Esophagus squamous epithelium (tissue), 5 donors: ENCODE data around the gene ITGB6. TPM values are rescaled to one million over a fixed set of nuclear protein-coding genes. Genes with fewer than 3 reads are reported as not detected.

Source experiments
- DNase-seq: peaks from one replicate; lab custom pipeline; 2025; lab: John Stamatoyannopoulos, UW
- H3K27ac ChIP-seq, 4 donors: fragments of 200-600 bp; sonication (generic); one replicate each; pipeline ENCODE4 v1.5.1; 2016 to 2019; ENCODE audit warnings: mild to moderate bottlenecking in 1 of 4
- H3K27me3 ChIP-seq, 4 donors: fragments of 200-600 bp; sonication (generic); 1 replicate in 3 of 4; 2 replicates in 1 of 4; pipeline versions ENCODE4 v1.5.1 to v1.6.0; 2017 to 2021; ENCODE audit warnings: antibody characterized with exemption in 1 of 4
- H3K36me3 ChIP-seq, 3 donors: fragments of 200-600 bp; sonication (generic); one replicate each; pipeline ENCODE4 v1.5.1; 2016 to 2019
- H3K4me1 ChIP-seq, 3 donors: fragments of 200-600 bp; sonication (generic); one replicate each; pipeline ENCODE4 v1.5.1; 2017 to 2019
- H3K4me3 ChIP-seq, 4 donors: fragments of 200-600 bp; sonication (generic); 1 replicate in 3 of 4; 2 replicates in 1 of 4; pipeline ENCODE4 v1.5.1; 2016 to 2019; ENCODE audit warnings: mild to moderate bottlenecking in 2 of 4, moderate library complexity in 1 of 4
- H3K9me3 ChIP-seq, 3 donors: fragments of 200-600 bp; sonication (generic); one replicate each; pipeline ENCODE4 v1.5.1; 2016 to 2019
- CTCF ChIP-seq, 6 experiments: fragments of 450-650 bp in 4 of 6; fragments of 200-600 bp in 2 of 6; sonication (generic) in 2 of 6; IDR thresholded peaks; one replicate each; pipeline ENCODE4 v1.5.1; 2016 to 2019; ENCODE audit warnings: antibody characterized with exemption in 6 of 6, mild to moderate bottlenecking in 4 of 6, moderate library complexity in 4 of 6
- POLR2A ChIP-seq, 4 donors: fragments of 450-650 bp; IDR thresholded peaks; one replicate each; pipeline ENCODE4 v1.6.1; 2017; ENCODE audit warnings: antibody characterized with exemption in 4 of 4, mild to moderate bottlenecking in 4 of 4, moderate library complexity in 3 of 4
- WGBS, 2 donors: methylation state at CpG; one replicate each; pipeline ENCODE4 v1.1.5; 2018; 5-methylcytosine and 5-hydroxymethylcytosine counted together
- intact Hi-C: fragments of 100-400 bp; cut with DNase I; formaldehyde crosslinking; loops from one replicate; pipeline ENCODE4 v1.15.0; 2022
- total RNA-seq, 4 donors: library from RNA; depleted of rRNA; stranded (reverse); fragments of >200 nt; gene quantifications; one replicate each; pipeline ENCODE4 v1.1.0, GENCODE V29; 2016
- donor health status: DM: yes; HTN: yes; CAD: no.

Gene ITGB6
- total RNA-seq, 4 donors from 2014 or later: 25.3 to 42.2 (median 33.6) TPM

- no peak for DNase-seq
- intact Hi-C loops: no loop called here
- 82 to 100% methylated on average over 1 of the region's 1 CpG for WGBS, 2 donors
- Histone ChIP-seq H3K9me3 (no peaks in the 10 kb centered on the region), H3K36me3 (no peaks in the 10 kb centered on the region), H3K27ac (no peak overlapping the region), H3K27me3 (no peaks in the 10 kb centered on the region), H3K4me3 (no peak overlapping the region), H3K4me1 (peaks cover 7 to 52% (median 19%) of the 10 kb centered on the region in 3 donors)
- no peak for TF ChIP-seq POLR2A (IDR thresholded peaks at IDR 0.05)
- TF ChIP-seq CTCF (IDR thresholded peaks at IDR 0.05): no peak
Measured at GRCh38 chr2:160203007-160203406, 2.9 kb upstream of the ITGB6 start.

- no peak for TF ChIP-seq CTCF (IDR thresholded peaks at IDR 0.05)
- TF ChIP-seq POLR2A (IDR thresholded peaks at IDR 0.05): no peak
- no peaks in the 10 kb centered on the region for H3K9me3 ChIP-seq
- DNase-seq: no peak
- peaks cover 0 to 52% (median 10%) of the 10 kb centered on the region in 3 donors for H3K4me1 ChIP-seq
- H3K4me3 ChIP-seq: no peak overlapping the region
- no peaks in the 10 kb centered on the region for H3K27me3 ChIP-seq
- WGBS, 2 donors: 64 to 90% methylated on average over 2 of the region's 2 CpGs
- no peak overlapping the region for H3K27ac ChIP-seq
- intact Hi-C loops: no loop called here
- H3K36me3 ChIP-seq: no peaks in the 10 kb centered on the region
Measured at GRCh38 chr2:160201849-160202539, 1.9 kb upstream of the ITGB6 start.

GRCh38 chr2:160200921-160201320, 849 bp upstream of the ITGB6 start:
- no peak for DNase-seq
- Histone ChIP-seq H3K4me3 (no peak overlapping the region), H3K36me3 (peaks cover 0 to 3% (median 0%) of the 10 kb centered on the region in 3 donors), H3K4me1 (peaks cover 0 to 43% (median 5%) of the 10 kb centered on the region in 3 donors), H3K27ac (no peak overlapping the region), H3K9me3 (no peaks in the 10 kb centered on the region), H3K27me3 (no peaks in the 10 kb centered on the region)
- intact Hi-C loops: no loop called here
- WGBS, 2 donors: 75 to 76% methylated on average over 3 of the region's 3 CpGs
- TF ChIP-seq POLR2A (IDR thresholded peaks at IDR 0.05) (no peak), CTCF (IDR thresholded peaks at IDR 0.05) (no peak)

- TF ChIP-seq CTCF (IDR thresholded peaks at IDR 0.05) (no peak), POLR2A (IDR thresholded peaks at IDR 0.05) (no peak)
- no peak for DNase-seq
- Histone ChIP-seq H3K9me3 (no peaks in the 10 kb centered on the region), H3K36me3 (peaks cover 0 to 19% (median 4%) of the 10 kb centered on the region in 3 donors), H3K4me1 (peaks cover 0 to 39% (median 3%) of the 10 kb centered on the region in 3 donors), H3K27me3 (no peaks in the 10 kb centered on the region), H3K4me3 (peak overlapping the region; percentile 30 to 57 (median 47)), H3K27ac (peak overlapping the region; percentile 30 to 86 (median 77))
- 25 to 51% methylated on average over 1 of the region's 1 CpG for WGBS, 2 donors
- intact Hi-C loops: no loop called here
Measured at GRCh38 chr2:160199053-160199452, 1.0 kb downstream of the ITGB6 start.

- Histone ChIP-seq H3K4me3 (peak overlapping the region in 2 of 4 donors; percentile 46 to 57), H3K27me3 (no peaks in the 10 kb centered on the region), H3K4me1 (peaks cover 0 to 40% (median 3%) of the 10 kb centered on the region in 3 donors), H3K27ac (peak overlapping the region in 1 of 4 donors; percentile 86), H3K9me3 (no peaks in the 10 kb centered on the region), H3K36me3 (peaks cover 0 to 27% (median 4%) of the 10 kb centered on the region in 3 donors)
- WGBS, 2 donors: 76 to 79% methylated on average over 2 of the region's 2 CpGs
- no peak for TF ChIP-seq CTCF (IDR thresholded peaks at IDR 0.05)
- no peak for DNase-seq
- intact Hi-C loops: no loop called here
Measured at GRCh38 chr2:160197587-160197986, 2.5 kb downstream of the ITGB6 start.
